ENCODE data around the gene IKBKE.

IKBKE gene

GRCh38 chr1:206524739-206525364 is 54.6 kb downstream of the IKBKE start:
- in situ Hi-C loops (cut with MboI; ENCODE audit: low sequenced_read_pairs, unreplicated experiment), result no loop called here
- DNase-seq (ENCODE audit: low spot score), result no peak
- TF ChIP-seq CTCF (IDR thresholded peaks at IDR 0.05; ENCODE audit: borderline replicate concordance, control extremely low read depth, extremely low read depth, insufficient read depth, missing control alignments), result no peak

DNA sequence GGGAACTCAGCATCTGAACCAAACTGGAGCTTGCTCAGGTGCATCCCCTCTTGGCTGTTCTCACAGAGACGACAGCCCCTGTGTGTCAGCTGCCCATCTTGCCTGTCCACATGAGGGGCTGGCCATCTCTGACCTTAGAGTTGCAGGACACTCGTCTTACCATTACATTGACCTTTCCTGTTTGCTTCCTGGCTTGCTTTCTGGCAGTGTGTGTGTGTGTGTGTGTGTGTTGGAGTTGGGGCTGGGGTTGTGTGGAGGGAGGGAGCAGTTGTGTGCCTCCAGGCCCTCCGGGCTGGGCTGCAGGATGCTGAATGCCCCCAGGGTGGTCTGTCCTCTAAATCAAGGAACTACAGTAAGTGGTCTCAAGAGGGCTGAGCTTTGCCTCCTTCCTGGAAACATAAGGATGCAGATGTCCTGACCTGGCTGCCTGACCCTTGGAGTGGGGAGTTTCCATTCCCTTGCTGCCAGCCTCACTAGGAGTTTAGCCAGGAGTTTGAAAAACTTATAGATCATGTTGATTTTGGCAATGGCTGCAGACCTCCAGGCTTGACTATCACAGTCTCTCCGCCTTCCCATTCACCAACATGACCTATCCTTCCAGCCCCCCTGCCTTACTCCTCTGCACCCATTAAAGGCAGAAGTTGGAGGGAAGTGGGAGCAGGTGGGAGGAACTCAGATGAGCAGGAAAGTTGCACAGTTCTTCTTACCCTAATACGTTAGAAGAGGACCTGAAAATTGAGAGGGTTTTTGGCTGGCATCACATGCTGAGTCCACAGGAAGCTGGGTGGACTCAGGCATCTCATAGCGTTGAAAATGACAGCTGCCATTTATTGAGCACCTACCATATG is 56.0 kb downstream of the IKBKE start:
- DNase-seq (ENCODE audit: low spot score), result no peak
- in situ Hi-C loops (cut with MboI; ENCODE audit: low sequenced_read_pairs, unreplicated experiment), result no loop called here
- TF ChIP-seq CTCF (IDR thresholded peaks at IDR 0.05; ENCODE audit: borderline replicate concordance, control extremely low read depth, extremely low read depth, insufficient read depth, missing control alignments), result no peak

- DNase-seq (ENCODE audit: low spot score), result no peak
- no peak for TF ChIP-seq CTCF (IDR thresholded peaks at IDR 0.05; ENCODE audit: borderline replicate concordance, control extremely low read depth, extremely low read depth, insufficient read depth, missing control alignments)
- in situ Hi-C loops (cut with MboI; ENCODE audit: low sequenced_read_pairs, unreplicated experiment), result no loop called here
These were observed 59.1 kb downstream of the IKBKE start for GRCh38 chr1:206529425-206529824.

DNA sequence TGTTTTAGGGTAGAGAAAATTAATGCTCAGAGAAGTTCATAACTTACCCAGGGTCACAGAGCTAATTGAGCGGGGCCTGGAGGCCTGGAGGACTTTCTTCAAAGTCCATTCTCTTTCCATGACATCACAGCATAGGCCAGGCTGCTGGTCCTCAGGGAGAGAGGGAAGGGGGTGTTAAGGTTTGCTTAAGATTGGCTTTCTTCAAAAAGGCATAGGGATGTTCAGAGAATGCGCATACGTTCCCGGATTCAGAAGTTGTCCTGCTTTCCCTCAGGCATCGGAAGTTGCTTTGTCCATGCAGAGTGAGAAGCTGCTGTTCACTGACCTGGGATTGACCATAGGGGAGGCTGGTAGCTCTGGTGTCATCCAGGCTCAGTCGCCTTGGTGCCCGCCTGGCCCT is 62.1 kb downstream of the IKBKE start:
- no peak for DNase-seq (ENCODE audit: low spot score)
- in situ Hi-C loops (cut with MboI; ENCODE audit: low sequenced_read_pairs, unreplicated experiment), result no loop called here
- TF ChIP-seq CTCF (IDR thresholded peaks at IDR 0.05; ENCODE audit: borderline replicate concordance, control extremely low read depth, extremely low read depth, insufficient read depth, missing control alignments), result no peak

DNA sequence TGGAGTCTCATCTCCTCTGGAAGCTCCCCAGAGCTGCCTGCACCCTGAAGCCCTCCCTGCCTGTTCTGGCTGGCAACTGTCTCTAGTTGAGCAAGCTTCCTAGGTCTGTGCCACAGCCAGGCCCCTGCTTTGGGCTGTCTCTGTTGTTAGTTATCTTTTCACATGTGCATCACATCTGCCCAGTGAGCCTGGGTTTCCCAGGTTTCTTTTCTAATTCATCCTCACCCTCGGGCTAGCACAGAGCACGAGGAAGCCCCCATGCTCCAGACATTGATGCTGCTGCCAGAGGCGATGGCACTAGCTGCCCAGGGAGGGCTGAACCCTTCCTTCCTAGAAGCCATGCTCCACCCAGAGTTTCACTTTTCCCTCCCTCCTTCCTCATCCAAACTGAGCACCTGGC is 64.3 kb downstream of the IKBKE start:
- DNase-seq (ENCODE audit: low spot score), result no peak
- TF ChIP-seq CTCF (IDR thresholded peaks at IDR 0.05; ENCODE audit: borderline replicate concordance, control extremely low read depth, extremely low read depth, insufficient read depth, missing control alignments), result no peak
- in situ Hi-C loops (cut with MboI; ENCODE audit: low sequenced_read_pairs, unreplicated experiment), result no loop called here

- in situ Hi-C loops (cut with MboI; ENCODE audit: low sequenced_read_pairs, unreplicated experiment), result no loop called here
- TF ChIP-seq CTCF (IDR thresholded peaks at IDR 0.05; ENCODE audit: borderline replicate concordance, control extremely low read depth, extremely low read depth, insufficient read depth, missing control alignments), result no peak
- DNase-seq (ENCODE audit: low spot score), result no peak
These were observed 65.5 kb downstream of the IKBKE start for GRCh38 chr1:206535853-206536188.

Measured in GM13976 (cell line).